KBM-7 (cell line): ENCODE measurements around the gene NKG7.

Experiments used
- DNase-seq: peaks from one replicate; pipeline ENCODE4 v3.0.0-alpha.2; 2015
- in situ Hi-C: fragments of 300-500 bp; cut with MboI; formaldehyde crosslinking; loops from 2 replicates; pipeline ENCODE4 v1.14.3; 2020; ENCODE audit warnings: low sequenced_read_pairs, low pct_unique_long_range_greater_than_20kb, mixed read lengths

Gene NKG7

DNA sequence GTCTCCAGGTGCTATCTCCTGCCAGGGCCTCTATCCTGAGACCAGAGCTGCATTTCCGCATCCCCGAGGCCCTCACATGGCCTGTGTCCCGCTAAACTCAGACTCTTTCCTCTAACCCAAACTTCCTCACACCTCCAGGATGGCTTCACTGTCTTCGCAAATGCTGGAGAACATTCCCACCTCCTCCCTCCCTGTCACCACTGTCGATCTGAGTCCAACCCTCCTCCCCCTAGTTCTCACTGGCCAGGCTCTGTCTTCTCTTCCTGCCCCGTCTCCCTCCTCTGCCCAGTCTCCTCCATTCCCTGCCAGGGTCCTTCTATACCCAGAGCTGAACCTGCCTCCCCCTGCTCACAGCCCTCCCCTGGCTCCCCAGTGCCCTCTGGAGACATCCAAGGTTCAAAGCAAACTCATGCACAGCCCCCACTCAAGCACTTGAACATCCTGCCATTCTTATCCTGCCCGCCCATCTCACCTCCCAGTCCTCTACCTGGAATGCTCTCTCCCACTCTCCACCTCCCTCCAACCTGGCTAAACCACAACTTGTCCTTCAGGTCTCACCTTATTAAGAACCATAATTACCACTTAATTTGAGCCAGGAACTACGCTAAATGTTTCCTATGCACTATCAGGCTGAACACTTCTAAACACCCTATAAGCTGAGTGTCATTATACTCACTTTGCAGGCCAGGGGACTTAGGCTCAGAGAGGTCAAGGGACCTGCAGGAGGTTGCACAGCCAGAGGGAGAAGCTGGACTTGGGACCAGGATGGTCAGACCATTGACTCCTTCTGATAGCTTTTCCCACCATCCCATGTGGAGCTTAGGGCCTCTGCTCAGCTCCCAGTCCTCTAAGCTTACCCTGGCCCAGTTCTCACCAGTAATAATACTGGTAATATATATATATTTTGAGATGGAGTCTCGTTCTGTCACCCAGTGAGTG lies 29.6 kb downstream of the NKG7 start:
- in situ Hi-C loops: no loop called here
- no peak for DNase-seq

DNA sequence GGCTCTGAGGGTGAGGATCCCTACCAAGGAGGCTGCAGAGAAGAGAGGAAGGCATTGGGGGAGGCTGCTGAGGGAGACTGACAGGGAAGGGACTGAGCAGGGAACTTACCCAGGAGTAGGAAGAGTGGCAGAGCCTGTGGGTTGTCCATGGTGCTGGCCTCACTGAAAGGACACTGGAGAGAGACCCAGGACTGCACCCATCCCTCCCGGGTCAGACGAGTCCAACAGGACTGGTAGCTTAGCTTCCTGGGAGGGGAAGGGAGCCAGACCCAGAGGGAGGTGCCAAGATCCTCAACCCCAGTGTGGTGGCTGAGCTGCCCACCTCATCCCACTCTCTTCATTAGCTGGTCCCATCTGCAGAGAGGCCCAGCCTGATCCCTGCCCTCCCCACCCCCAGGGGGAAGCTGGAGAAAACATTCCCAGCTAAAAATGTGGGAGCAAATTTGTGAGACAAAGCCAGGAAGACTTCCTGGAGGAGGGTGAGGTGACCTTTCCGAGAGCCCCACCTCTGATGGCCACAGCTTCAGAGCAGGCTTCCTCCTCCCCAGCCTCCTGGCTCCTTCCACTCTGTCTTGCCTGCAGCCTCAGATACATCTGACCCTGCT lies 30.4 kb downstream of the NKG7 start, which contains the start of gene VSIG10L:
Gene VSIG10L, minus strand, starts transcription at position 164 of the 605 bp plus-strand sequence. Its CDS starts 15 bp downstream, at position 149.
- in situ Hi-C loops: no loop called here
- no peak for DNase-seq

DNA sequence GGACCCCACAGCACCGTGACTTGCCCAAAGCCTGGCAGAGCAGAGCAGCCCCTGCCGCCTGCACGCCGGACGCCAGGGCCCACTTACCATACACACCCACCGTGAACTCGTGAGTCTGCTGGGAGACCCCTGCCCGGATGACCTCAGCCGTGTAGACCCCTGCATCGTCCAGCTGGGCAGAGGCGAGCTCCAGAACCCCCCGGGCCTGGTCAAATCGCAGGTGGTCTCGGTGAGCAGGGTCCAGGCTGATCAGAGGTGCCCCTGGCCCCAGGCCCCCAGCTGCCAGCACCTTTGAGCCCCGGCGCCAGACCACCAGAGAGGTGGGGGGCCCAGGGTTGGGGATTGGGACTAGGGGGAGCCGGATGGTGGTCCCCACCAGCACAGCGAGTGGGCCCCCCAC lies 31.4 kb downstream of the NKG7 start:
- in situ Hi-C loops: no loop called here
- no peak for DNase-seq

DNA sequence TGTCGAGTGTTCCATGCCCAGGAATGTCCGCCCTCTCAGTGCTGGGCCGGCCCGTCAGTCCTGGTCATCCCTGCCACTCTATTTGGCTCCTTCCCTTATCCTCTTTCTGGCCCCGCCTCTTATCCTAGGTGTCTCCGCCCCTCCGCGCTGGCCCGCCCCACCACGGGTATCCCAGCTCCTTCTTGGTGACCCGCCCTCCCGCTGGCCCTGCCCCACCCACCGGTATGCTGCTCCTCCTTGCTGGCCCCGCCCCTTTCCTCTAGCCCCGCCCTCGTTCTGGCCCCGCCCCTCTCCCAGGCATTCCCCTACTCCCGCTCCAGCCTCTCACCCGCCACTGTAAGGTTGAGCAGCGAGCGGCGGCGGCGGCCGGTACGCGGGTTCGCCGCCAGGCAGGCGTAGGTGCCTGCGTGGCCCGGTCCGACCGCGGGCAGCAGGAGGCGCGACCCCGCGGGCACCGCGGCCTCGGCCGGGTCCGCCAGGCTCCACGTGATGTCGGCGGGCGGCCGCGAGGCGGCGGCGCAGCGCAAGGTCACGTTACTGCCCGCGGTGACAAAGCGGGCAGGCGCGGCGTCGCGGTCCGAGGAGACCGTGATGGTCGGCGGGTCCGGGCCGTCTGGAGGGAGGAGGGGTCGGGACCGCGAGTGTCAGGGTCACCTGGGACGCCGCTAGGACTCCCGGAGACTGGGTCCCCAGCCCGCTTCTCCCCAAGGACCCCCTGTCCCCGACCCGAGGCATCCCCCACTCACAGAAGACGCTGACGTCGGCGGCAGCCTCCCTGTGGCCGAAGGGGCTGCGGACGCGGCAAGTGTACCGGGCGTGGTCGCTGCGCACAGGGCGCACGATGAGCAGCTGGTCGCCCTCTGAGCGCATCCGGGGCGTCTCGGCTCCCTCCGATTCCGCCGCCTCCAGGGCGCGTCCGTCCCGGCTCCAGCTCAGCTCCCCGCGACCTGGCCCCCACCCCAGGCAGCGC lies 32.5 kb downstream of the NKG7 start:
- in situ Hi-C loops: no loop called here
- peak; percentile 92 for DNase-seq

DNA sequence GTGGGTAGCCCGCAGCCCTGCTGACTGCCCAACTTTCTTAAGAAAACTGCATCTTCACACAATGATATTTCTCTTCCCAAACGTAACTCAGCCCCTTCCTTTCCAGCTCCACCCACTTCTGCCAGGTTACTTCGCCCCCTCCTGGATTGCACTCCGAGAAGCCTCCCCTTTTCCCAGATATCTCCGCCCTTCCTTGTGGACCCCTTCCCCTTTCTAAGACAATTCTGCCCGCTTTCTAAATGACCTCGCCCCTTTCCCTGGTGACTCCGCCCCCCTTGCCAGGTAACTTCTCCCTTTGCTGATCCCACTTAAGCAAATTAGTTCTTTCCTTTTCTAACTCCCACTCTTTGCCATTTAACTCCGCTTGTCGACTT lies 33.2 kb downstream of the NKG7 start:
- in situ Hi-C loops: no loop called here

DNA sequence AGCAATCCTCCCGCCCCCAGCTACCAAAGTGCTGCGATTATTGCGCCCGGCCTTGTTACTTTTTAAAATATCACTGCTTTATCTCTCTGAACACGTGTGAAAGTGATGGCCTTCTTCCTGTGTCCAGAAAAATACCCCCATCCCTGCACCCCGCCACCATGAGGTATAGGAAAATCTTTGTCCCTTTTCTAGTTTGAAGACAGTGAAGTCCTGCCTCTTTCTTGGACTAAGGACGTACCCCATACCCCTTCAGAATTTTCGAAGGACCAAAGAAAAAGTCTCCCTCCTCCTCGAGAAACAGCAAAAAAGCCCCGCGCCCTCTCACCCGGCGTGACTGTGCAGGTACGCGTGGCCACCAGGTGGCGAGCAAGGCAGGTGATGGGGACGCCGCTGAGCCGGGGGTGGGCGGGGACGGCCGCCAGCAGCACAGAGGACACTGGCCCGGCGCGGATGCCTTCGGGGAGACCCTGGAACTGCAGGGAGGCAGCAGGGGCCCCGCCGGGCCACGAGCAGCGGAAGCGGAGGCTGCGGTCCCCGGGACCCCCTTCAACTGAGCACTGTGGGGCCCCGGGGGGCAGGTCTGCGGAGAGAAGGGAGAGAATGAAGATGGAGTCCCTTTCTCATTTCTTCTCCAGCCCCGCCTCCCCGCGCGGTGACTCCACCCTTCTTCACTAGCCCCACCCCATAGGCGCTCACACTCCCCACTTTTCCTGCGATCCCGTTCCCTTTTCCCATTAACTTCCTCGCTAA lies 33.7 kb downstream of the NKG7 start:
- in situ Hi-C loops: no loop called here

More for the DNA sequence above, 33.2 kb downstream of the NKG7 start:
- no peak for DNase-seq

DNA sequence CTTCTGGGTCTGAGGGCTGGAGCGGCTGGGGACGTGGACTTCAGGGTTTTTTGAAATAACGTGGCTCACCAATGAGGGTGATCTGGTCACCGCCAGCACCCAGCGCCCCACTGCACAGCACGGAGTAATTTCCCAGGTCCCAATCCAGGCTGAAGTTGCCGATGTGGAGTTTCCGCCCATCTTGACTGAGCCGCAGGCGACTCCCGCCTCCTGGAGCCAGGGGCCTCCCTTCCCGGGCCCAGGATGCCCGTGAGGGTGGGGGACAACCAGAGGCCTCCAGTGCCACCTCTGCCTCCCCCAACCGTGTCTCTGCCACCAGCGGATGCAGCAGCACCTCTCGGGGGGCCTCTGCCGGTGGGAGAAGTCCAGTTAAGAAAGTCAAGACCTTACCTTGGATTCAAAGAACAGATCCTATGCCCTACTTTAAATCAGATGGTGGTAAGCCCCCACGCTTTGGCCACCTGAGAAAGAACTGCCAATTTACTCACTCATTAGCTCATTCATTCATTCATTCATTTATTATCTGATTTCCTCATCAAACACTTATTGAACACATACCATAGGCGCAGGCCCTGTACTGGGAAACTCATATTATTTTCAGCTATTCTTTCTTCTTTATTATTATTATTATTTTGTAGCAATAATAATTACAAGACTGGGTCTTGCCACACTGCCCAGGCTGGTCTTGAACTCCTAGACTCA lies 34.4 kb downstream of the NKG7 start:
- no peak for DNase-seq
- in situ Hi-C loops: no loop called here

More for the DNA sequence above, 33.7 kb downstream of the NKG7 start:
- DNase-seq: peak; percentile 88

DNA sequence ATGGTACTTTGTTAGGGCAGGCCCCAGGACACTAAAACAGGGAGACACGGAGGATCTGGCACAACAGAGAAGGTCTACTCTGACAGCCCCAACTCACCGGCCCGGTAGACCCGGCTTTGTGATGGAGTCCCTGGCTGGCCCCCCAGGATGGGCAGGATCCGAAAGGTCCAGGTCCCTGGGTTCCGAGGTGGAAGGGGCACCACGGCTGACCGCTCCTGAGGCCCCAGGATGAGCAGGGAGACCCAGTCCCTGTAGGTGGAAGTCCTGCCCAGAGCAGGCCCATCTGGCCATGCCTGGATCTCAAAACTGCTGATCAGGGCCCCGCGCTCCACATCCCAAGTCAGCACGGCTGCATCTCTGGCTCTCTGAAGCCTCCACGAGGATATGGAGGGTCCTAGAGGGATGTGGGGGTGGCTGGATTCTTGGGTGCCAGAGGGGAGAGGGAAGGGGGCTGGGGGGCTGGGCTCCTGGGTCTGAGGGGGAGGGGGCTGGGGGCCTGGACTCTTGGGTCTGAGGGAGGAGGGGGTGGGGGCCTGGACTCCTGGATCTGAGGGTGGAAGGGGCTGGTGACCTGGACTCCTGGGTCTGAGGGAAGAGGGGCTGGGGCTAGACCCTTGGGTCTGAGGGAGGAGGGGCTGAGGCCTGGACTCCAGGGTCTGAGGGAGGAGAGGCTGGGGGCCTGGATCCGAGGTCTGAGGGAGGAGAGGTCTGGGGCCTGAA lies 35.2 kb downstream of the NKG7 start:
- DNase-seq: no peak
- in situ Hi-C loops: no loop called here

DNA sequence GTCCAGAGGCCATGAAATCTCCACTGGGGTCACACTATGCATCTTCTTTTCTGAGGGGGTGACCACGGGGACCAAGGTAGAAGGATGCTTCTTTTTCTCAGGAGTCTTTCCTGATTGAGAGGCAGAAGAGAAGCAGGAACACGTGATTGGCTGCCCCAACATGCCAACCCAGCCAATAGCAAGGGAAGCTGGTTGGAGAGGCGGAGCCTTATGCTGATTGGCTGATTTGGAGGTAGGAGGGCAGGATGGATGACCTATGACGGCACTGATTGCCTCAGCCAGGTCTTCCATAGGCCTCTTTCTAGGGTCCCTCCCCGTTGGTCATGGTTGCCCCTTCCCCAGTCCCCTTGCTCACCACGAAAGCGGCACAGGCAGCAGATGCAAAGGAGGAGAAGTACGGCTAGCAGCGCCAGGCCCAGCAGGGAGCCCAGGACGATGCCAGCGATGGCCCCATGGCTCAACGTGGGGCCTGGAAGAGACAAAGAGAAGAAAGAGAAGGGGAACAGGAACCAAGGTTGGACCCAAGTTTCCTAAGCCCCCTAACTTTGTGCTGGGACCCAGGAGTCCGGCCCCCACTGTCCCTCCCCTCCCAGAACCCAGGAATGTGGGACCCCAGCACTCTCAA lies 38.5 kb downstream of the NKG7 start:
- DNase-seq: no peak
- in situ Hi-C loops: no loop called here

DNA sequence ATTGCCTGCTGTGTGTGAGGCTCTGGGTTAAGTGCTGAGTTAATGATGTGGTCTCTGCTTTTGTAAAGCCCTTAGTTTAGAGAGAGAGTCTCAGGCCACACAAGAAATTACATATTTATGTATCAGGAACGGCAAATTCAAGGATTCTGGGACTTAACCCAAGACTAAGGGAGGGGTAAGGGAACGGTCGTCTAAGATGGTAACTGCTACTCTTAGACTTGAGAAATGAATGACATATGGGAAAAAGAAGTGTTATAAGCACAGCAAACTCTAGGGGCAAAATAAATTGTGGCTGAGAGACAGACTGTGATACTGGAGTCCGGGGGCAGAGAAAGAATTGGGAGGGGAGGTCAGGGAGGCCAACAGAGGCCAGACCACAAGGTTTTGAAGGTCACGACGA lies 40.7 kb downstream of the NKG7 start:
- DNase-seq: no peak
- in situ Hi-C loops: no loop called here

DNA sequence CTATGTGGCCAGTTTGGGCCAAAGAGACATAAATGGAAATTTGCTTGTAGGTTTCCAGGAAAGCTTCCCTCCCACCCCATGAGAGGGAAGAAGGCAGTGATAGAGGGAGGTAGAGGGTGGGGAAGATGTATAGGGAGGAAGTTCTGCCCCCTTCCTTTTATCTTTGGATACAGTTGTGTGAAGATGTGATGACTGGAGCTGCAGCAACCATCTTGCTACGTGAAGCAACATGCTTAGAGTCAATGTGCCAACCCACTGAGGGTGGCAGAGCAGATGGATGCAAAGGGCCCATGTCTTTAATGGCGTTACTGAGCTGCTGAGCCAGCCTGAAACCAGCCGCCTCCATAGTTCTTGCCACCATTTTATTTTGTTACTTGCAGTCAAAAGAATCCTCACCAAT lies 41.3 kb downstream of the NKG7 start:
- no peak for DNase-seq
- in situ Hi-C loops: no loop called here

DNA sequence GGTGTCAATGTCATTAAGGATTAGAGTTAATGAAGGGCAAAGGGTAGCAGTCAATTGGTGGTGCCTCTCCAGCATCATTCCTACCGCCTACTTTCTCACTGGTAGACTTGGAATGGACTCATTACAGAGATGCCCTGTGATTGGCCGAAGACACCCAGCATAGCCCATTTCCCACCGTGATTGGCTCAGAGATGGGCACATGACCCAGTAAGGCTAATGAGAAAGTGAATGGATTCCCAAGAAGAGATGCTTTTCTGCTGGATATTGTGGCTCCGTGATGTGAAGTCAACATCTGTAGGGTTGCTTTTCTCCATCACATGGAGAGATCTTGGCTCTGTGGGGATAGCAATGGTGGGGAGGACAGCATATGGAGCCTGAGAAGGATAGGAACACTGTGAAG lies 42.1 kb downstream of the NKG7 start:
- DNase-seq: no peak
- in situ Hi-C loops: no loop called here

DNA sequence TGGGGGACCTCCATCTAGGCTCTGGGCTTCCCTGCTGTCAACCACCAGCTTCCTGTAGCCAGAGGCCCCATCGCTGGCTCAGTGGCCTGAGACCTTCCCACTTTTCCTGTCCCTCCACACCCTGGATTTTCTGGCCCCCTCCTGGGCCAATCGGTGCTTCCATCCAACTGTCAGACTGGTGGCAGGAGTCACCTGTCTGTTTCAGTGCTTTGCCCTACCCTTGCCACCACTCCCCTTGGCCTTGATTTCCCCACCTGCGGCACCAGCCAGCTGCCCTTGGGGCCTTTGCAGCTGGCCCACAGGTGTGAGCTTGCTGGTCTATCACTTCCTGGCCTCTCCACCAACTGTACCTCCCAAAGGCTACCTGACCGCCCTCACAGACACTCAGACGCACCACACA lies 43.0 kb downstream of the NKG7 start:
- DNase-seq: no peak
- in situ Hi-C loops: no loop called here

DNA sequence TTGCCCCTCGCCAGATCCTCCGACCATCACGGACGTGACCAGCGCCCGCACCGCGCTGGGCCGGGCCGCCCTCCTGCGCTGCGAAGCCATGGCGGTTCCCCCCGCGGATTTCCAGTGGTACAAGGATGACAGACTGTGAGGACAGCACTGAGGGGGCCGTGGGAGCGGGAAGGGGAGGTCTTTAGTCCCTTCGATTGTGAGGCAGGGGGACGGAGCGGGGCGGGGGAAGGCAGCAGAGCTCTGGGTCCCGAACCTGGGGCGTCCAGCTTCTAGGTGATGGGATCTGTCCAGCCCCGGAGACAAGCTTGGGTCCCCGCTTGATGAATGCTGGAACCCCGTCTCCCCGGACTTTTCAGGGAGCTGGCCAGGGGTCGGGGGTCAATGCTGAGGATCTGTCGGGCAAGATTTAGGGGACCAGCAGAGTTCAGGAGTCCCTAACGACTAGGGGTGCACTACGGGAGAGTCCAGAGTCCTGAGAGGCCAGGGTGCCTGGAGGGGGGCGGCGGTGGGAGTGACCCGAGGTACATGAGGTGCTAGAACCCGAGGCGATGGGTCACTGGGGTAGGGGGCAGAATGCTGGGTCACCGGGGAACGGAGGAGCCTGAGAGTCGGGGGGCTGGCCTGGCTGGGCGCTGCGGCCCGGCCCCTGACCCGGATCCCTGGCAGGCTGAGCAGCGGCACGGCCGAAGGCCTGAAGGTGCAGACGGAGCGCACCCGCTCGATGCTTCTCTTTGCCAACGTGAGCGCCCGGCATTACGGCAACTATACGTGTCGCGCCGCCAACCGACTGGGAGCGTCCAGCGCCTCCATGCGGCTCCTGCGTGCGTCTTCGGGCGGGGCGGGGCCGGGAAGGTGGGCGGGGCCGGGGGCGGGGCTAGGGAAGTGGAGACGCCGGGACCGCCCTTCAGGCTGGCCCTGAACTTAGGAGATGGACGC lies 45.1 kb downstream of the NKG7 start:
- in situ Hi-C loops: no loop called here
- DNase-seq: peak; percentile 42

DNA sequence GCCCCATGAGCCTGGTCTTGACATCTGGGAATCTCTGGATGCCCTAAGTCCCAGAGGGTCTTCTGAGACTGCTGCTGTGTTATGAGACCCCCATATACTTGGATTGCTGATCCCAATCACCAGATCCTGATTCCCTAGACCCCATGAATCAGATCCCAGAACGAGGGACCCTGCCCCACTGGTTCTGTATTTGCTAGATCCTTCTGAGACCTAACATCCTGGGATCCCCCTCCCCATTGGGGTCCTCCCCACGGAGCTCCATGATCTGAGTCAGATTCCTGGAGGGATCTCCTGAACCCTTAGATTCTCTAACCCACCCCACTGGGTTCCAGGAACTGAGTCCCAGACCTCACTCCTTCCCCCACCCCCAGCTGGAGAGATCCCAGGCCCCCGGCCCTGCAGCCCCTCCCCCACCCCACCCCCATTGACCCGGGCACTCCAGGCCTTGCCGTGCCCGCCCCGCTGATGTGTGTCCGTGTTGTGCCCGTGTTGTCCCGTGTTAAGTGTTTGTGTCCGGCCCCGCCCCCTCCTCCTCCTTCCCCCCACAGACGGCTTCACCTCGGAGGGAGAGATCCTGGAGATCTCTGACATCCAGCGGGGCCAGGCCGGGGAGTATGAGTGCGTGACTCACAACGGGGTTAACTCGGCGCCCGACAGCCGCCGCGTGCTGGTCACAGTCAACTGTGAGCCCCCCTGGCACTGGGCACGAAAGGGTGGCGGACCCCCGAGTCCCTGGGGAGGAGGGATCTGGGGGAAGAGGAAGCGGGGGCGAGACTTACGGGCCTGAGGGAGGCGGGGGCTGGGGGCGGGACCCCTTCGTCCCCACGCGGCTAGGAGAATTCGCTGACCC lies 46.0 kb downstream of the NKG7 start:
- no peak for DNase-seq
- in situ Hi-C loops: no loop called here
